HEK293 (cell line): ENCODE results near the gene TIMM13.

Experiments
- CTCF ChIA-PET: fragments of 350-600 bp; formaldehyde crosslinking; extraction: SDS; loops from one replicate; lab custom pipeline; 2021; ENCODE audit warnings: antibody characterized with exemption; lab: Yijun Ruan, JAX
- POLR2A ChIA-PET: fragments of 300-600 bp; formaldehyde crosslinking; extraction: SDS; loops from one replicate; lab custom pipeline; 2020; ENCODE audit warnings: antibody characterized with exemption, inconsistent platforms; lab: Yijun Ruan, JAX
- H3K27ac ChIP-seq: fragments of 200-500 bp; sonication (Bioruptor generic); 2 replicates; pipeline ENCODE4 v1.5.1; 2014; ENCODE audit warnings: low read depth, low read length, control low read depth, inconsistent platforms; ENCODE audit errors: extremely low read depth
- H3K36me3 ChIP-seq, 2 experiments: fragments of 200-500 bp in 1 of 2; sonication (Bioruptor generic) in 1 of 2; 1 replicate in 1 of 2; 2 replicates in 1 of 2; pipeline ENCODE4 v1.5.1; 2014 to 2017; ENCODE audit warnings: inconsistent platforms in 2 of 2, low read length in 2 of 2; ENCODE audit not compliant: control insufficient read depth in 2 of 2, insufficient read depth in 1 of 2
- H3K4me1 ChIP-seq: fragments of 200-500 bp; sonication (Bioruptor generic); 2 replicates; pipeline ENCODE4 v1.5.1; 2014; ENCODE audit warnings: mild to moderate bottlenecking, low read length, inconsistent platforms; ENCODE audit not compliant: control insufficient read depth, insufficient read depth
- H3K4me3 ChIP-seq: 2 replicates; pipeline ENCODE4 v1.5.1; 2011; ENCODE audit warnings: low read depth, mild to moderate bottlenecking, control low read depth, low read length, moderate library complexity
- H3K9me3 ChIP-seq: fragments of 200-500 bp; sonication (Bioruptor generic); 2 replicates; pipeline ENCODE4 v1.5.1; 2014; ENCODE audit warnings: low read depth, low read length, inconsistent platforms; ENCODE audit not compliant: control insufficient read depth, insufficient read depth
- ATF2 ChIP-seq: fragments of 450-650 bp; formaldehyde crosslinking; IDR thresholded peaks from 2 replicates; pipeline ENCODE4 v1.5.1; 2016; ENCODE audit warnings: missing biosample characterization, missing genetic modification characterization, low read depth
- BCL6B ChIP-seq: fragments of 450-650 bp; formaldehyde crosslinking; IDR thresholded peaks from 2 replicates; pipeline ENCODE4 v1.5.1; 2017; ENCODE audit warnings: missing biosample characterization, missing genetic modification characterization
- IKZF3 ChIP-seq: fragments of 450-650 bp; IDR thresholded peaks from 2 replicates; pipeline ENCODE4 v1.5.0; 2018; ENCODE audit warnings: missing biosample characterization, mild to moderate bottlenecking, missing genetic modification characterization, moderate library complexity
- KLF8 ChIP-seq: fragments of 450-650 bp; formaldehyde crosslinking; IDR thresholded peaks from 2 replicates; pipeline ENCODE4 v1.5.1; 2016; ENCODE audit warnings: missing biosample characterization, missing genetic modification characterization
- OSR2 ChIP-seq: fragments of 450-650 bp; formaldehyde crosslinking; IDR thresholded peaks from 2 replicates; pipeline ENCODE4 v1.5.1; 2016; ENCODE audit warnings: missing biosample characterization, missing genetic modification characterization
- PRDM4 ChIP-seq: fragments of 450-650 bp; formaldehyde crosslinking; IDR thresholded peaks from 2 replicates; pipeline ENCODE4 v1.5.1; 2017; ENCODE audit warnings: missing biosample characterization, missing genetic modification characterization
- REST ChIP-seq: fragments of 450-650 bp; formaldehyde crosslinking; IDR thresholded peaks from 2 replicates; pipeline ENCODE4 v1.5.1; 2016; ENCODE audit warnings: missing biosample characterization, missing genetic modification characterization
- SCRT1 ChIP-seq: fragments of 450-650 bp; formaldehyde crosslinking; IDR thresholded peaks from 2 replicates; pipeline ENCODE4 v1.5.1; 2016; ENCODE audit warnings: missing biosample characterization, missing genetic modification characterization, borderline replicate concordance
- SP2 ChIP-seq: fragments of 450-650 bp; formaldehyde crosslinking; IDR thresholded peaks from 2 replicates; pipeline ENCODE4 v1.5.1; 2016; ENCODE audit warnings: missing biosample characterization, missing genetic modification characterization
- ZBTB8A ChIP-seq: fragments of 450-650 bp; formaldehyde crosslinking; IDR thresholded peaks from 2 replicates; pipeline ENCODE4 v1.5.1; 2016; ENCODE audit warnings: missing biosample characterization, missing genetic modification characterization
- ZNF157 ChIP-seq: fragments of 450-650 bp; formaldehyde crosslinking; IDR thresholded peaks from 2 replicates; pipeline ENCODE4 v1.5.1; 2016; ENCODE audit warnings: missing biosample characterization, missing genetic modification characterization
- ZNF24 ChIP-seq: fragments of 450-650 bp; formaldehyde crosslinking; IDR thresholded peaks from 2 replicates; pipeline ENCODE4 v1.5.1; 2016; ENCODE audit warnings: missing biosample characterization, missing genetic modification characterization
- ZNF341 ChIP-seq: fragments of 450-650 bp; formaldehyde crosslinking; IDR thresholded peaks from 2 replicates; pipeline ENCODE4; 2016; ENCODE audit warnings: low read depth, missing biosample characterization, missing genetic modification characterization
- ZNF37A ChIP-seq: fragments of 450-650 bp; IDR thresholded peaks from 2 replicates; pipeline ENCODE4 v1.5.1; 2018; ENCODE audit warnings: missing biosample characterization, missing genetic modification characterization
- ZNF398 ChIP-seq: fragments of 450-650 bp; formaldehyde crosslinking; IDR thresholded peaks from 2 replicates; pipeline ENCODE4 v1.5.1; 2017; ENCODE audit warnings: missing biosample characterization, missing genetic modification characterization
- ZNF416 ChIP-seq: fragments of 450-650 bp; formaldehyde crosslinking; IDR thresholded peaks from 2 replicates; pipeline ENCODE4 v1.5.1; 2016; ENCODE audit warnings: missing biosample characterization, missing genetic modification characterization
- ZNF530 ChIP-seq: fragments of 450-650 bp; formaldehyde crosslinking; IDR thresholded peaks from 2 replicates; pipeline ENCODE4 v1.5.1; 2016; ENCODE audit warnings: low read depth, missing biosample characterization, missing genetic modification characterization
- ZNF555 ChIP-seq: fragments of 450-650 bp; formaldehyde crosslinking; conservative IDR thresholded peaks from 2 replicates; pipeline ENCODE4 v1.5.1; 2017; ENCODE audit warnings: missing biosample characterization, mild to moderate bottlenecking, missing genetic modification characterization, inconsistent platforms
- ZNF585B ChIP-seq: fragments of 450-650 bp; formaldehyde crosslinking; IDR thresholded peaks from 2 replicates; pipeline ENCODE4 v1.5.1; 2016; ENCODE audit warnings: missing biosample characterization, missing genetic modification characterization
- ZNF600 ChIP-seq: fragments of 450-650 bp; formaldehyde crosslinking; IDR thresholded peaks from 2 replicates; pipeline ENCODE4 v1.5.1; 2016; ENCODE audit warnings: missing biosample characterization, missing genetic modification characterization
- ZNF624 ChIP-seq: fragments of 450-650 bp; formaldehyde crosslinking; IDR thresholded peaks from 2 replicates; pipeline ENCODE4 v1.5.1; 2017; ENCODE audit warnings: missing biosample characterization, missing genetic modification characterization
- ZNF629 ChIP-seq: fragments of 450-650 bp; formaldehyde crosslinking; IDR thresholded peaks from 2 replicates; pipeline ENCODE4 v1.5.1; 2017; ENCODE audit warnings: missing biosample characterization, missing genetic modification characterization
- ZNF654 ChIP-seq: fragments of 450-650 bp; formaldehyde crosslinking; IDR thresholded peaks from 2 replicates; pipeline ENCODE4 v1.5.1; 2016; ENCODE audit warnings: low read depth, missing biosample characterization, missing genetic modification characterization
- ZNF76 ChIP-seq: fragments of 450-650 bp; formaldehyde crosslinking; IDR thresholded peaks from 2 replicates; pipeline ENCODE4; 2016; ENCODE audit warnings: low read depth, missing biosample characterization, missing genetic modification characterization, borderline replicate concordance
- ZSCAN18 ChIP-seq: fragments of 450-650 bp; formaldehyde crosslinking; IDR thresholded peaks from 2 replicates; pipeline ENCODE4 v1.5.1; 2016; ENCODE audit warnings: missing biosample characterization, missing genetic modification characterization

Gene TIMM13

GRCh38 chr19:2474232-2475017, 47.0 kb upstream of the TIMM13 start:
- H3K9me3 ChIP-seq, result no peaks in the 10 kb centered on the region
- H3K4me1 ChIP-seq, result peaks cover 15% of the 10 kb centered on the region
- ChIA-PET CTCF (interaction anchor here (0.7 to 2.8 kb wide), 9 partner anchors 11 to 162 kb away, joined by 4 to 43 read pairs (median 9); partner anchors contain the start of gene LMNB2), POLR2A (interaction anchor here (0.5 to 6.4 kb wide), 13 partner anchors 10 to 142 kb away, joined by 3 to 308 read pairs (median 17); partner anchors contain the start of gene LMNB2)
- peak overlapping the region; percentile 34 for H3K4me3 ChIP-seq
- peaks cover 0 to 6% of the 10 kb centered on the region in 2 experiments; a peak in 1 of 3 replicates for H3K36me3 ChIP-seq
- H3K27ac ChIP-seq, result peak overlapping the region; percentile 2; the same call in 1 of the 2 replicates
- TF ChIP-seq ZNF600 (tag by site-specific recombination), result peak; percentile 95; the same call in 1 of the 2 replicates
- TF ChIP-seq ZNF157 (tag by site-specific recombination), result no peak
- TF ChIP-seq ZNF654 (tag by site-specific recombination), result peak; percentile 78
- TF ChIP-seq IKZF3, result peak; percentile 8; the same call in 1 of the 2 replicates
- no peak for TF ChIP-seq ZNF76 (tag by site-specific recombination)
- TF ChIP-seq PRDM4 (tag by site-specific recombination), result no peak
- no peak for TF ChIP-seq BCL6B
- peak; percentile 45; the same call in 1 of the 2 replicates for TF ChIP-seq ZNF398
- no peak for TF ChIP-seq ZNF416 (tag by site-specific recombination)
- no peak for TF ChIP-seq ZNF585B
- no peak for TF ChIP-seq ZNF530 (tag by site-specific recombination)
- peak; percentile 78 for TF ChIP-seq ZNF629 (tag by site-specific recombination)
- peak; percentile 34; the same call in 1 of the 2 replicates for TF ChIP-seq REST
- TF ChIP-seq ATF2 (tag by site-specific recombination), result 0 out of 2 replicates have a peak, but pooled peaks have one; percentile 2
- TF ChIP-seq ZNF624 (tag by site-specific recombination), result no peak
- no peak for TF ChIP-seq SCRT1
- TF ChIP-seq ZSCAN18 (tag by site-specific recombination), result no peak
- peak; percentile 83 for TF ChIP-seq ZNF341 (tag by site-specific recombination)
- TF ChIP-seq SP2 (tag by site-specific recombination), result peak; percentile 74
- peak; percentile 94 for TF ChIP-seq ZBTB8A (tag by site-specific recombination)
- TF ChIP-seq OSR2 (tag by site-specific recombination), result no peak
- TF ChIP-seq KLF8 (tag by site-specific recombination), result peak; percentile 84
- peak; percentile 41 for TF ChIP-seq ZNF24 (tag by site-specific recombination)
- TF ChIP-seq ZNF37A (tag by site-specific recombination), result no peak
- no peak for TF ChIP-seq ZNF555 (tag by site-specific recombination)
